UCSD-AML1 (cell line): ENCODE results near the gene PGD.
"Not testable (repeated sequence)": the region's sequence is repeated elsewhere in the genome, so short reads cannot be mapped to it uniquely, and the experiment has no call there.

ENCODE experiments used
- DNase-seq: peaks from one replicate; lab custom pipeline; 2025; ENCODE audit not compliant: unreplicated experiment; lab: John Stamatoyannopoulos, UW

PGD gene

GRCh38 chr1:10398278-10398733 is 558 bp upstream of the PGD start:
- DNase-seq = no peak

- DNase-seq = peak; percentile 48
These were observed 629 bp downstream of the PGD start for GRCh38 chr1:10399444-10399941.

GRCh38 chr1:10400013-10400412 is 1.1 kb downstream of the PGD start:
- DNase-seq = no peak

- no peak for DNase-seq
These were observed 2.4 kb downstream of the PGD start for GRCh38 chr1:10401281-10401680.

GRCh38 chr1:10402729-10403274 is 3.9 kb downstream of the PGD start:
- no peak for DNase-seq

GRCh38 chr1:10407201-10407600 is 8.3 kb downstream of the PGD start:
- no peak for DNase-seq

GRCh38 chr1:10415211-10415930 is 16.5 kb downstream of the PGD start:
- peak; percentile 78 for DNase-seq

- DNase-seq = not testable (repeated sequence)
These were observed 17.1 kb downstream of the PGD start for GRCh38 chr1:10415967-10416366.

GRCh38 chr1:10418741-10419140 is 19.9 kb downstream of the PGD start:
- DNase-seq = not testable (repeated sequence)

GRCh38 chr1:10419351-10419750 is 20.5 kb downstream of the PGD start:
- DNase-seq = no peak

GRCh38 chr1:10421637-10422036 is 22.8 kb downstream of the PGD start:
- no peak for DNase-seq

GRCh38 chr1:10424034-10424433 is 25.2 kb downstream of the PGD start:
- DNase-seq = no peak

- DNase-seq = no peak
These were observed 25.8 kb downstream of the PGD start for GRCh38 chr1:10424651-10425050.

GRCh38 chr1:10425826-10426534 is 27.1 kb downstream of the PGD start:
- DNase-seq = not testable (repeated sequence)

GRCh38 chr1:10426535-10426848 is 27.6 kb downstream of the PGD start:
- not testable (repeated sequence) for DNase-seq

GRCh38 chr1:10428984-10429383 is 30.1 kb downstream of the PGD start:
- DNase-seq = no peak

- DNase-seq = no peak
These were observed 31.0 kb downstream of the PGD start for GRCh38 chr1:10429868-10430215.

- peak; percentile 94 for DNase-seq
These were observed 31.6 kb downstream of the PGD start, which contains the start of gene CENPS for GRCh38 chr1:10430216-10431069. Gene CENPS, plus strand, starts transcription at chr1:10430433. Its CDS starts 85 bp downstream, at chr1:10430518.

- DNase-seq = no peak
These were observed 32.3 kb downstream of the PGD start for GRCh38 chr1:10431070-10431730.

- no peak for DNase-seq
These were observed 34.2 kb downstream of the PGD start for GRCh38 chr1:10432910-10433700.
